Mammary epithelial cell (primary cell): ENCODE results near the gene MYBPH.

ENCODE experiments used
- EZH2 ChIP-seq: IDR thresholded peaks from 2 replicates; pipeline ENCODE4 v1.6.1; 2012; ENCODE audit warnings: low read length, inconsistent platforms, borderline replicate concordance
- TF ChIP-seq, protein P1 (sequence below), 2 donors: IDR thresholded peaks in 1 of 2; conservative IDR thresholded peaks in 1 of 2; 2 replicates each; pipeline ENCODE4 v1.5.1; 2011 to 2012; ENCODE audit warnings: inconsistent platforms in 2 of 2, low read length in 2 of 2, mild to moderate bottlenecking in 2 of 2, control low read depth in 1 of 2, low read depth in 1 of 2; ENCODE audit not compliant: insufficient read depth in 1 of 2; ENCODE audit errors: extremely low read depth in 1 of 2

DNA sequence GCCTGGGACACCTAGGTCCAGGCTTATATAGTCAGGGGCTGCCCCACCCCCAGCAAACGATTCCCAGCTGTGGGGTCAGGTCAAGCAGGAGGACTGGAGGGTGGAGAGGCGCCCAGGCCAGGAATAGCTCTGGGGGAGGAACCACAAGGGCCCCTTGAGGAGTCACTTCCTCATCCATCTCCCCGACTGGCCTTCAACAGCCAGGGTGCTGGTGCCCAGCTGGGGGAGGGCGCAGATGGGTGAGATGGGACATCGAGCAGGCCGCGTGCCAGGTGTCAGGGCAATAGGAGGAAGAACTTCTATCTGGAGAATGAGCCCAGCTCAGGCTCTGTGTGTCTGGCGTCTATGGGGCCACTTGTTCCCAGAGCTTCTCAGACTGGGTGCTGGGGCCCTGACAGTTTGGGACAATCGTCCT, 208 bp upstream of the MYBPH start:
- TF ChIP-seq, protein P1, sequence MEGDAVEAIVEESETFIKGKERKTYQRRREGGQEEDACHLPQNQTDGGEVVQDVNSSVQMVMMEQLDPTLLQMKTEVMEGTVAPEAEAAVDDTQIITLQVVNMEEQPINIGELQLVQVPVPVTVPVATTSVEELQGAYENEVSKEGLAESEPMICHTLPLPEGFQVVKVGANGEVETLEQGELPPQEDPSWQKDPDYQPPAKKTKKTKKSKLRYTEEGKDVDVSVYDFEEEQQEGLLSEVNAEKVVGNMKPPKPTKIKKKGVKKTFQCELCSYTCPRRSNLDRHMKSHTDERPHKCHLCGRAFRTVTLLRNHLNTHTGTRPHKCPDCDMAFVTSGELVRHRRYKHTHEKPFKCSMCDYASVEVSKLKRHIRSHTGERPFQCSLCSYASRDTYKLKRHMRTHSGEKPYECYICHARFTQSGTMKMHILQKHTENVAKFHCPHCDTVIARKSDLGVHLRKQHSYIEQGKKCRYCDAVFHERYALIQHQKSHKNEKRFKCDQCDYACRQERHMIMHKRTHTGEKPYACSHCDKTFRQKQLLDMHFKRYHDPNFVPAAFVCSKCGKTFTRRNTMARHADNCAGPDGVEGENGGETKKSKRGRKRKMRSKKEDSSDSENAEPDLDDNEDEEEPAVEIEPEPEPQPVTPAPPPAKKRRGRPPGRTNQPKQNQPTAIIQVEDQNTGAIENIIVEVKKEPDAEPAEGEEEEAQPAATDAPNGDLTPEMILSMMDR (conservative IDR thresholded peaks at IDR 0.05 in 1 of 2, IDR thresholded peaks at IDR 0.05 in 1 of 2; ENCODE audit: extremely low read depth in 1 of 2, insufficient read depth in 1 of 2, low read depth in 1 of 2, low read length in 2 of 2): no peak
- no peak for TF ChIP-seq EZH2
